ENCODE results near the gene B4GALNT2. TPM values are rescaled to one million over a fixed set of nuclear protein-coding genes. Genes with fewer than 3 reads are reported as not detected.

B4GALNT2 gene
- total RNA-seq, 1 donor from 2014 or later, result not detected

- Histone ChIP-seq H3K36me3 (no peaks in the 10 kb centered on the region), H3K4me1 (peaks cover 13% of the 10 kb centered on the region), H3K27me3 (ENCODE audit: low read depth) (peaks cover 18% of the 10 kb centered on the region), H3K27ac (replicated peaks) (no peak overlapping the region), H3K4me3 (no peak overlapping the region), H3K9me3 (replicated peaks) (no peaks in the 10 kb centered on the region)
- intact Hi-C loops (cut with micrococcal nuclease), result no loop called here
- no peak for DNase-seq
- no peak for TF ChIP-seq CTCF (IDR thresholded peaks at IDR 0.05; ENCODE audit: borderline replicate concordance)
Observed at GRCh38 chr17:49203796-49204195, 71.2 kb downstream of the B4GALNT2 start.

GRCh38 chr17:49204516-49204915 lies 71.9 kb downstream of the B4GALNT2 start:
- intact Hi-C loops (cut with micrococcal nuclease), result no loop called here
- H3K4me1 ChIP-seq, result peaks cover 20% of the 10 kb centered on the region
- no peaks in the 10 kb centered on the region for H3K9me3 ChIP-seq (replicated peaks)
- no peak for DNase-seq
- H3K27me3 ChIP-seq (ENCODE audit: low read depth), result peaks cover 25% of the 10 kb centered on the region
- no peak overlapping the region for H3K4me3 ChIP-seq
- no peak for TF ChIP-seq CTCF (IDR thresholded peaks at IDR 0.05; ENCODE audit: borderline replicate concordance)
- H3K27ac ChIP-seq (replicated peaks), result no peak overlapping the region
- no peaks in the 10 kb centered on the region for H3K36me3 ChIP-seq

- intact Hi-C loops (cut with micrococcal nuclease), result no loop called here
- Histone ChIP-seq H3K4me3 (peak overlapping the region; percentile 68), H3K9me3 (replicated peaks) (no peaks in the 10 kb centered on the region), H3K4me1 (peaks cover 36% of the 10 kb centered on the region), H3K27ac (replicated peaks) (peak overlapping the region; percentile 90), H3K36me3 (no peaks in the 10 kb centered on the region), H3K27me3 (ENCODE audit: low read depth) (peaks cover 42% of the 10 kb centered on the region)
- DNase-seq, result no peak
- no peak for TF ChIP-seq CTCF (IDR thresholded peaks at IDR 0.05; ENCODE audit: borderline replicate concordance)
Observed at GRCh38 chr17:49209061-49209571, 76.5 kb downstream of the B4GALNT2 start.

GRCh38 chr17:49210158-49211029 lies 77.8 kb downstream of the B4GALNT2 start, which contains the start of the genes ABI3 and GNGT2:
ABI3 (plus strand) TSS chr17:49210707; CDS start chr17:49210725, 18 bp downstream.
GNGT2 (minus strand) TSS chr17:49210574; CDS start chr17:49207422, 3,152 bp downstream.
- intact Hi-C loops (cut with micrococcal nuclease), result no loop called here
- H3K4me1 ChIP-seq, result peaks cover 49% of the 10 kb centered on the region

GRCh38 chr17:49213399-49213798 lies 80.8 kb downstream of the B4GALNT2 start:
- H3K9me3 ChIP-seq (replicated peaks), result no peaks in the 10 kb centered on the region
- peak overlapping the region; percentile 90 for H3K27ac ChIP-seq (replicated peaks)
- peaks cover 77% of the 10 kb centered on the region for H3K4me1 ChIP-seq
- no peaks in the 10 kb centered on the region for H3K36me3 ChIP-seq
- intact Hi-C loops (cut with micrococcal nuclease), result no loop called here
- peaks cover 39% of the 10 kb centered on the region for H3K27me3 ChIP-seq (ENCODE audit: low read depth)
- peak overlapping the region; percentile 68 for H3K4me3 ChIP-seq
- TF ChIP-seq CTCF (IDR thresholded peaks at IDR 0.05; ENCODE audit: borderline replicate concordance), result no peak
- DNase-seq, result no peak

More at GRCh38 chr17:49210158-49211029, 77.8 kb downstream of the B4GALNT2 start, which contains the start of the genes ABI3 and GNGT2:
- no peak for TF ChIP-seq CTCF (IDR thresholded peaks at IDR 0.05; ENCODE audit: borderline replicate concordance)
- Histone ChIP-seq H3K27me3 (ENCODE audit: low read depth) (peaks cover 42% of the 10 kb centered on the region), H3K27ac (replicated peaks) (peak within 1 kb of the TSS; percentile 90), H3K9me3 (replicated peaks) (no peaks in the 10 kb centered on the region), H3K4me3 (peak within 1 kb of the TSS; percentile 68), H3K36me3 (no peaks in the 10 kb centered on the region)
- peak; percentile 36 for DNase-seq

All from left ventricle myocardium inferior (tissue), 1 donor.